ENCODE data around the gene MSRB1. TPM values are rescaled to one million over a fixed set of nuclear protein-coding genes. Genes with fewer than 3 reads are reported as not detected.
A peak's percentile ranks its signal among the peaks of the same experiment; 100 is the strongest.

MSRB1 gene
- total and polyA plus RNA-seq, 2 of the 13 experiments (the other 11 are each of a cell fraction or from before 2014, with no cell fraction given) = 32.1 to 75.4 TPM

- TF ChIP-seq SMAD1 (CRISPR knock-in tag; IDR thresholded peaks at IDR 0.05; ENCODE audit: borderline replicate concordance, low read depth) = peak; percentile 45; the same call in 1 of the 2 replicates
- TF ChIP-seq KLF6 (CRISPR knock-in tag; IDR thresholded peaks at IDR 0.05) = peak; percentile 26; the same call in 1 of the 2 replicates
- TF ChIP-seq MLXIP (CRISPR knock-in tag; IDR thresholded peaks at IDR 0.05; ENCODE audit: borderline replicate concordance) = no peak
- TF ChIP-seq, protein P1, sequence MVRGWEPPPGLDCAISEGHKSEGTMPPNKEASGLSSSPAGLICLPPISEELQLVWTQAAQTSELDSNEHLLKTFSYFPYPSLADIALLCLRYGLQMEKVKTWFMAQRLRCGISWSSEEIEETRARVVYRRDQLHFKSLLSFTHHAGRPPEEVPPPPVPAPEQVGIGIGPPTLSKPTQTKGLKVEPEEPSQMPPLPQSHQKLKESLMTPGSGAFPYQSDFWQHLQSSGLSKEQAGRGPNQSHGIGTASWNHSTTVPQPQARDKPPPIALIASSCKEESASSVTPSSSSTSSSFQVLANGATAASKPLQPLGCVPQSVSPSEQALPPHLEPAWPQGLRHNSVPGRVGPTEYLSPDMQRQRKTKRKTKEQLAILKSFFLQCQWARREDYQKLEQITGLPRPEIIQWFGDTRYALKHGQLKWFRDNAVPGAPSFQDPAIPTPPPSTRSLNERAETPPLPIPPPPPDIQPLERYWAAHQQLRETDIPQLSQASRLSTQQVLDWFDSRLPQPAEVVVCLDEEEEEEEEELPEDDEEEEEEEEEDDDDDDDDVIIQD (CRISPR knock-in tag; IDR thresholded peaks at IDR 0.05; ENCODE audit: low read depth) = no peak
- no peak; the same call in 1 of the 2 replicates for TF ChIP-seq THAP7 (CRISPR knock-in tag; IDR thresholded peaks at IDR 0.05)
- TF ChIP-seq MAZ (IDR thresholded peaks at IDR 0.05; ENCODE audit: borderline replicate concordance, low read depth, low read length) = peak; percentile 68; the same call in 1 of the 2 replicates
- peak; percentile 82; the same call in 1 of the 2 replicates for TF ChIP-seq MAZ (CRISPR knock-in tag; IDR thresholded peaks at IDR 0.05; ENCODE audit: low read depth)
- peak; percentile 65; the same call in 1 of the 2 replicates for TF ChIP-seq ZBTB25 (CRISPR knock-in tag; IDR thresholded peaks at IDR 0.05)
- no peak for TF ChIP-seq AFF4 (CRISPR knock-in tag; IDR thresholded peaks at IDR 0.05)
- peak; percentile 67 for TF ChIP-seq PHF8 (CRISPR knock-in tag; IDR thresholded peaks at IDR 0.05)
- TF ChIP-seq CAMTA2 (CRISPR knock-in tag; IDR thresholded peaks at IDR 0.05; ENCODE audit: borderline replicate concordance) = no peak
- no peak for TF ChIP-seq PHF5A (CRISPR knock-in tag; IDR thresholded peaks at IDR 0.05; ENCODE audit: low read depth, unreplicated experiment)
- no peak for TF ChIP-seq ZFAT (CRISPR knock-in tag; conservative IDR thresholded peaks at IDR 0.05)
- no peak; the same call in 1 of the 2 replicates for TF ChIP-seq PLSCR1 (CRISPR knock-in tag; IDR thresholded peaks at IDR 0.05; ENCODE audit: borderline replicate concordance)
- 0 out of 2 replicates have a peak, but pooled peaks have one; percentile 37 for TF ChIP-seq KDM4B (CRISPR knock-in tag; IDR thresholded peaks at IDR 0.05)
- peak; percentile 27; the same call in 1 of the 2 replicates for TF ChIP-seq ZNF160 (CRISPR knock-in tag; IDR thresholded peaks at IDR 0.05)
These were observed at the start of gene MSRB1 (continued) for GRCh38 chr16:1942810-1943726.

Measured in HepG2 (cell line).